ENCODE results near the gene SPINK4.

Gene SPINK4

GRCh38 chr9:33291901-33292300, 51.9 kb downstream of the SPINK4 start:
- no peak for DNase-seq (ENCODE audit: low read depth in 2 of 2)

- DNase-seq (ENCODE audit: low read depth in 2 of 2) = no peak
Measured at GRCh38 chr9:33293782-33294181, 53.8 kb downstream of the SPINK4 start.

GRCh38 chr9:33294670-33295432, 54.9 kb downstream of the SPINK4 start:
- no peak for DNase-seq (ENCODE audit: low read depth in 2 of 2)

- DNase-seq (ENCODE audit: low read depth in 2 of 2) = no peak
Measured at GRCh38 chr9:33295571-33295970, 55.6 kb downstream of the SPINK4 start.

GRCh38 chr9:33297432-33297831, 57.5 kb downstream of the SPINK4 start:
- DNase-seq (ENCODE audit: low read depth in 2 of 2) = no peak
